HG03135 (cell line): Measurements from ENCODE around the gene RPS25.
"Not testable (repeated sequence)": the region's sequence is repeated elsewhere in the genome, so short reads cannot be mapped to it uniquely, and the experiment has no call there.

Experiments
- ATAC-seq: cut with Tn5 transposase; IDR thresholded peaks from one replicate; pipeline ENCODE4 v1.9.1; 2021; ENCODE audit warnings: mild to moderate bottlenecking, moderate library complexity; ENCODE audit not compliant: unreplicated experiment

RPS25 gene

GRCh38 chr11:119017377-119017776, 766 bp downstream of the RPS25 start:
- not testable (repeated sequence) for ATAC-seq

GRCh38 chr11:119016216-119017009, 1.7 kb downstream of the RPS25 start:
- no peak for ATAC-seq

GRCh38 chr11:119015054-119015611, 3.0 kb downstream of the RPS25 start:
- no peak for ATAC-seq

DNA sequence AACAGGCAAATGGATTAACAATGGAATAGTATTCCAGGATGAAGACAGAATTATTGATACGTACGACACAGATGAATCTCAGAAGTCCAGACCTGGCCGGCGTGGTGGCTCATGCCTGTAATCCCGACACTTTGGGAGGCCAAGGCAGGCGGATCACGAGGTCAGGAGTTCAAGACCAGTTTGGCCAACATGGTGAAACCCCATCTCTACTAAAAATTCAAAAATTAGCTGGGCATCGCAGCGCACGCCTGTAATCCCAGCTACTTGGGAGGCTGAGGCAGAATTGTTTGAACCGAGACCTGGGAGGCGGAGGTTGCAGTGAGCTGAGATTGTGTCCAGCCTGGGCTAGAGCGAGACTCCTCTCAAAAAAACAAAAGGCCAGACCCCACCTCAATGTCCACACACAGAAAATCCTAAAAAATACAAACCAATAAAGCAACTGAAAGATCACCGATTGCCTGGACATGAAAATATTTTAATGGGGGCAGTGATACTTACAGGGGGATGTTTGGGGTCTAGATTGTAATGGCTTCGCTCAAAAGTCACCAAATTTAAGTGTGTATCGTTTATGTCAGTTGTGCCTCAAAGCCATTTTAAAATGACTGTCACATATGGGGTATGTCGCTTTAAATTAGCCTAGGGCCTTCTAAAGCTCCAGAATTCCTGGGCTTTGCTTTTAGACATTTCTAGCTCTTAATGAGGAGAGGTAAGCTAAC, 3.8 kb downstream of the RPS25 start:
- ATAC-seq, result no peak

GRCh38 chr11:119012629-119013170, 5.4 kb downstream of the RPS25 start:
- ATAC-seq, result no peak

DNA sequence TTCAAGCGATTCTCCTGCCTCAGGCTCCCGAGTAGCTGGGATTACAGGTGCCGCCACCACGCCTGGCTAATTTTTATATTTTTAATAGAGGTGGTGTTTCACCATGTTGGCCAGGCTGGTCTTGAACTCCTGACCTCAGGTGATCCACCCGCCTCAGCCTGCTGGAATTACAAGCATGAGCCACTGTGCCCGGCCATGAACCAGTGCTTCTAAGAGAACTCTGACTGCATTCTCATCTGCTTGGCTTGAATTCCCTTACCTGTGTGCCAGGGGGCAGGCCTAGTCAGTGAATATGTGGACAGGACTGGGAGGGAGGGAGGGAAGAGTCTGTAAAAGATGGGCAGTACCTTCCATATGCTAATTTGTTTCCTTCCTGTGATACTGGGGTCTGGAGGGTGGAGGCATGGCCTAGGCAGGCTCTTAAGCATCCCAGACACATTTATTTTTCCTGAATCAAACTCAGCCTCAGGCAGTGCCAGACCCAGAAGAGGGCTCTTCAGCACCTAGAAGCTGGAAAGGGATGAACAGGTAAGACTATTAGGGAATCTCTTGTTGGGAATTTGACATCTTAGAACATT, 6.6 kb downstream of the RPS25 start:
- ATAC-seq, result no peak

DNA sequence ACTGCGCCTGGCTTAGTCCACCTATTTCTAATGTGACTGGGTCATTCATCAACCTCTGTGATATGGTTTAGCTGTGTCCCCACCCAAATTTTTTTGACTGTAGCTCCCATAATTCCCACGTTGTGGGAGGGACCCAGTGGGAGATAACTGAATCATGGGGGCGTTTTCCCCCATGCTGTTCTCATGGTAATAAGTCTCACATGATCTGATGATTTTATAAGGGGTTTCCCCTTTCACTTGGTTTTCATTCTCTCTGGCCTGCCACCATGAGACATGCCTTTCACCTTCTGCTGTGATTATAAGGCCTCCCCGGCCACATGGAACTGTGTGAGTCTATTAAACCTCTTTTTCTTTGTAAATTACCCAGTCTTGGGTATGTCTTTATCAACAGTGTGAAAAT, 11.5 kb downstream of the RPS25 start:
- no peak for ATAC-seq

GRCh38 chr11:119000906-119001305, 17.2 kb downstream of the RPS25 start:
- no peak for ATAC-seq

- ATAC-seq, result no peak
These were observed 19.3 kb downstream of the RPS25 start for GRCh38 chr11:118998822-118999221.

GRCh38 chr11:118998388-118998717, 19.8 kb downstream of the RPS25 start:
- peak; percentile 5 for ATAC-seq

DNA sequence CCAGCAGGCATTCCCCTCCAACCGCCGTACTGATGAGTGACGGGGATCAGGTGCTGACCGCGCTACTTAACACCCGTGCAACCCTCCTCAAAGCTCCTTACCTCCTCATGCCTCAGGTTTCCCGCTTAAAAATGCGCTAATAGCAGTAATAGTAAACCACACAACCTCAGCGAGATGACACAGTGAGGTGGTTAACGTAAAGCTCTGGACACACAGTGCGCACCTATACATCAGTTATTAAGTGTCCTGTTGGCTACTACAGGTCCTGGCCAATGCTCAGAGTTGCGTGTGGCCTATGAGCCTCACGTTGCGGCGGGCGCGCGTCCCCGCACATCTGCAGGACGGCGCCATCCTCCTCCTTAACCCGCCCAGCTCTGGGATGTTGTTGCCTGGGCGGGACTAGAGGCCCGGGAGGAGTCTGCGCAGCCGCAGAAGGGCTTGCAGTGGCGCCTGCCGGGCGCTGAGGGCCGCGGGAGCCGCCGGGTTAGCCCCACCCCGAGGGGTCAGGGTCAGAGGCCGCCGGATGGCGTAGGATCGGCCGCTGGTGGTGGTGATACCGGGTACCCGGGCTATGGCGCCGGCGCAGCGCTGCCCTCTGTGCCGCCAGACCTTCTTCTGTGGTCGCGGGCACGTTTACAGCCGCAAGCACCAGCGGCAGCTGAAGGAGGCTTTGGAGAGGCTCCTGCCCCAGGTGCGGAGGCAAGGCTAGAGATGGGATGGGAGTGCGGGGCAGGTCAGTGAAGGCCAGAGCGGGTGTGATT, 20.3 kb downstream of the RPS25 start, which contains the start of gene CENATAC:
CENATAC (plus strand) TSS at position 512 of the 761 bp plus-strand sequence; CDS start at position 572, 60 bp downstream.
- ATAC-seq, result peak; percentile 87

GRCh38 chr11:118996926-118997626, 21.1 kb downstream of the RPS25 start:
- peak; percentile 32 for ATAC-seq

GRCh38 chr11:118991486-118992038, 26.6 kb downstream of the RPS25 start:
- not testable (repeated sequence) for ATAC-seq

- ATAC-seq, result no peak
These were observed 29.9 kb downstream of the RPS25 start for GRCh38 chr11:118988280-118988679.

GRCh38 chr11:118984825-118985224, 33.3 kb downstream of the RPS25 start:
- no peak for ATAC-seq

DNA sequence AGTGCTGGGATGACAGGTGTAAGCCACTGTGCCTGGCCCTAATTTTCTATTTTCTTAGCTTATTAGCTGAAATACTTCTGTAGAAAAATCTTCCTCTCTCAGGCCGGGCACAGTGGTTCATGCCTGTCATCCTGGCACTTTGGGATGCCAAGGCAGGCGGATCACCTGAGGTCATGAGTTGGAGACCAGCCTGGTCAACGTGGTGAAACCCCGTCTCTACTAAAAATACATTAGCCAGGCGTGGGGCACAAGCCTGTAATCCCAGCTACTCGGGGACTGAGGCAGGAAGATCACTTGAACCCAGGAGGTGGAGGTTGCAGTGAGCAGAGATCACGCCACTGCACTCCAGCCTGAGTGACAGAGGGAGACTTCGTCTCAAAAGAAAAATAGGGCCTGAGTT, 33.8 kb downstream of the RPS25 start:
- ATAC-seq, result not testable (repeated sequence)

GRCh38 chr11:118980191-118980881, 37.8 kb downstream of the RPS25 start:
- ATAC-seq, result no peak

- no peak for ATAC-seq
These were observed 38.7 kb downstream of the RPS25 start for GRCh38 chr11:118979434-118979833.
